Stimulated activated CD4-positive, alpha-beta T cell treated with anti-CD3 and anti-CD28 coated beads, TNF-alpha, amount 100 ng/mL, for 4 hours (primary cell): ENCODE results near the gene FOXE1.

Source experiments
- DNase-seq, 3 experiments: peaks; one replicate each; pipeline ENCODE4 v3.0.0-alpha.2; 2020; ENCODE audit warnings: low read depth in 3 of 3

The FOXE1 gene

DNA sequence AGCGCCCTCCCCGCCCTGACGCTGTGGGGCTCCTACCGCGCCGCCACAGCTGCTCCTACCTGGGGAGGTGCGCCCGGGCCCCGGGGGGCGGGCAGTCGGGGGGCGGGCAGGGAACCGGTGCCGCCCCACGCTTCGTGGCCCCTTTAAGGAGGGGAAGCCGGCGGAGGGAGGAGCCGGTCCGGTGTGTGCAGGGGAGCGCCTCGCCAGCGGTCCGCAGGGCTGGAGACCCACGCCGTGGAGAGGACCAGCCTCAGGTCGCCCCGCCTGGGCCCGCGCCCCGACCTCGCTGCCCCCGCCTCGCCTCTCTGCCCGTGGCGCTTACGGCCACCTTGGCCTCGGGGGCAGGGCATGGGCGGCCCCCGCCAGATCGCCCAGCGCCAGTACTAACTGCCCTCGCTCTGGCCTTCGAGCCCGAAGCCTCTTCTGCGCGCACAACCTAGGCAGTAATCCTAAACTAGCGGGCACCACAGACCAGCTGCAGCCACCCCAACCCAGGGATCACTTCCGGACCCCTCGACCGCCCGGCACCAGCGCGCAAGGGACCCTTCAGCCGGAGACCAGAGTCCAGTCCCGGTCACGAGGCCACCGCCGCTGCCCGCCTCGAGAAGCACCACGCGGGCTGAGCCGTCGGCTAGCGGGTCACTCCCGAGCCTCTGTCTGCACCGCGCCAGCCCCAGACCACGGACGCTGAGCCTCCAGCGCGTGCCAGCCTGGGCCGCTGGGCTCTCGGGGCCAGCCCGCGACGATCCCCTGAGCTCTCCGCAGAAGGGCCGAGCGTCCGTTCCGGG is at the start of gene FOXE1:
Gene FOXE1, plus strand, starts transcription at position 171 of the 788 bp plus-strand sequence. CDS start 689 bp downstream, outside the sequence.
- no peak for DNase-seq

DNA sequence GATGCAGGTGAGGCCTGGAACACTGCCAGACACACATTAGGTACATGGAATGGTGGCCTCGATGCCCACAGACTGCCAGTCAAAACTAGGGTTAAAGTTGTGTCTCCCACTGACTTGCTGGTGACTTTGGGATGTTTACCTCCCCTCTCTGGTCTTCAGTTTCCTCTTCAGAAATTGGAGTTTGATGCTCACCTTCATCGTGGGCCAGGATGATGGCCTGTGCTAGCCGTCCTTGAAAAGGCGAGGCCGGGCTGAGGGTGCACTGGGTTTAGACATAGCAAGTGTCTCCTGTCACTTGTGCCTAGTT is 49.0 kb upstream of the FOXE1 start:
- DNase-seq, result no peak

DNA sequence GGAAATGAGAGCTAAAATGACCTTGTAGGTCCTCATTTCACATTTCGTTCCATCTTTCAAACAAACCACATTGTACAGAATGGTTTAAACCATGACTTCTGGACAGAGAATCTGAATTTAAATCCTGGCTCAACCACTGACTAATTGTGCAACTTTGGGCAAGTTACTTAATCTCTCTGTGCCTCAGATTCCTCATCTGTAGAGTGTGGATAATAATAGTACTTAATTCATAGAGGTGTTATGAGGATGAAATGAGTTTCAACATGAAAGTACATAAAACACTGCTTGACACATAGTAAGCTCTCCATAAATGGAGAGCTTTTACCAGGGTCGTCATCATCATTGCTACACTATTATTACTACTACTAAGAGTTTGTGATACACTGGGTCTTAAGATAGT is 46.3 kb upstream of the FOXE1 start:
- no peak for DNase-seq

DNA sequence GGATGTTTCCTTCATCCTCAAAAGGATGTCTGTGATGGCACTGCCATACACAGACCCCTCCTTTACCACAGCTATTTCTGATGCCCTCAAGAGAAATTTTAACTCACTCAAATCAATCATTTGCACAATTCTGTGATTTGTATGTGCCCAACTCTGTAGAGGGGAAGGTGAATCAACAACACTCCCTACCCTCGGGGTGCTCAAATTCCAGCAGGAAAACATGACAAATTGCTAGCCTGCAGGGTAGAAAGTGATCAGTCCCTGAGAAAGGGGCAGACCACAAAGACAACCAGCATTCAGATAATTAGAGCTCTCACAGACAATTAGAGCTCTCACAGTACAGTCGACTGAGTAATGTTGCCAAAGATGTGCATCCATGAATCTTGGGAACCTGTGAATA is 45.3 kb upstream of the FOXE1 start:
- no peak for DNase-seq

DNA sequence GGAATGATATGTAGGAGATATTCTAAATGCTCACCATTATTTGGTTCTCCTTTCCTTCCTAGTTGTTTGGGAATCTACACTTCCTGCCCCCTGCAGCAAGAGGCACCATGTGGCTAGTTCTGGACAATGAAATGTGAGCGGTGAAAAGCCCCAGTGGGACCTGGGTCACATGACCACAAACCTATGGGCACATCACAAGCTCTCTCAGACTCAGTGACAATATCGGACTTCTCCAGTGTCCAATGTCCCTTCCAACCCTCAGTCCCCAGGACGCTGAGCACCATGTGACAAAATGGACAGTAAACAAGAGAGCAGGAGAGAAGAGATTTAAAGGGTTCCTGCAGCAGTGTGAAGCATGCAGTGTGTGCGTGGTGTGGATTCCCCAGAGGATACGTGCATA is 44.6 kb upstream of the FOXE1 start:
- DNase-seq, result no peak

DNA sequence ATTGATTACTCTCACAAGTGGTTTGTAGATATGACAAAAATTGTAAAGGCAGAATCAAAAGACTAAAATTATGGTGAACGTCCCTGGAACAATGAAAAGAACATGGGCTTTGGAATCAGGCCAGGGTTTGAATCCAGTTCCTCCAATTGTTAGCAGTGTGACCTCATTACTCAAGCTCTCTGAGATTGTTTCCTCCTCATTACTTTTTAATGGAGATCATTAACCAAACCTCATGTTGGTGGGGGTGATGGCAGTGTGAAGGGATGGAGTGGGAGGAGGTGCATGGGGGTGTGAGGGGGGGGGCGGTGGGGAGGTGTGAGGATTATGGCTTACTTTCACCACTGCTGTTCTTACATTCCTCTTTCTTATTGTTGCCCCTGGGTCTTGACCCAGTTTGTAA is 44.1 kb upstream of the FOXE1 start:
- DNase-seq, result no peak

DNA sequence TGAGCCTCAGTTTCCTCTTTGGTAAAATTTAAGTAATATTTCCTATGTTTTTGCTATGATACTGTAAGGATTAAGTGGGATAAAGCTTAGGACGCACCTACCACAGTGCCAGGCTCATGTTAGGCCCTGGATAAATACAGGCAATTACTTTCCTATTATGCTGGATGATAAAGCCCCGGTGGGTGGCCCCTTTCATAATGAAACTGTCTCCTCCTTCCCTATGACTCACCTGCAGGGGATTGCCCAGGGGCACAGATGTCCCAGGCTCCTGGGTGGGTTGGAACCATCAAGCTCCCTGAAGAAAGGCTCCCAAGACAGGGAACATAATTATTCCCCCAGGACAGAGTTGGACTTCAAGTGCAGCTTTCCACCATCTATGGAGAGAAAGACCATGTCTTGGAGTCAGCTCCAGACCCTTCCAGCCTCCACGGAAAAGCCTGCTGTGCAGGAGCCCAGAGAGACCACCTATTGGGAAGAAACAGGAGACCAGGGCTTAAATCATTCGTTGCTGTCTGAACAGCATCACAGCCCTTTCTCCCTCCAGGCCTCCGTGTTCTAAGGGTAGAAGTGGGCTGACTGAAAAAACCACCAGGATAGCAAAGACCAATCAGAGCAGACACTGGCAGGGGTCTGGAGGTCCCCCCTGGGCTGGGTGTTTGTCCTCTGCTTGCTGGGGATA is 43.2 kb upstream of the FOXE1 start:
- DNase-seq, result no peak

DNA sequence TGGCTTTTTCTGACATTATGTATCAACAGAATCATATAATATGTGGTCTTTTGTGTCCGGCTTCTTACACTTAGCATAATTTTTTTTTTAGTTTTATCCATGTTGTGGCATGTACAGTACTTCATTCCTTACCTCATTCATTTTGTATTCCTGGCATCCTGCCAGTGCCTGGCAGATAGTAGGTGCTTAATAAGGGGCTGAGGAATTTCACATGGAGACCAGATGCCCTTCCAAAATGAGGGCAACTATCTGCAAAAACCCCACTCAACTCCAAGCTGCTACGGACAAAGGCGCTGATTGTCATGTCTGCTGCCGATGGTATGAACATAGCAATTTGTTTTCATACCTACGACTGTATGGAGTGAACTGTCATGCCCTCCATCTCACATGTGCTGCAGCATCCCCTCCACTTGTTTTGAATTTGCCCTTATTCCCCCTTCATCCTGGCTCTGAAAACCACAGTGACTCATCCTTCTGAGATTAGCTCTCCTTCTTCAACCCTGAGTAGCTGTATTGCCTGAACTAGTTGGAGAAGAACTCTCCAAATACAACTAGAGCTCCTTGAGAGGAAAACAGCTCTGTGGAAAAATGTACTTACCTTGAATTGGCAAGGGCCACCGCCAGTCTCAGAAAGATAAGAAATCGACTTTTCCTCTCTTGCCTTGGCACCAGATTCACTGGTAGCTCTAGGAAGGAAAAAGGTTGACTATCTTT is 41.3 kb upstream of the FOXE1 start:
- DNase-seq, result no peak

DNA sequence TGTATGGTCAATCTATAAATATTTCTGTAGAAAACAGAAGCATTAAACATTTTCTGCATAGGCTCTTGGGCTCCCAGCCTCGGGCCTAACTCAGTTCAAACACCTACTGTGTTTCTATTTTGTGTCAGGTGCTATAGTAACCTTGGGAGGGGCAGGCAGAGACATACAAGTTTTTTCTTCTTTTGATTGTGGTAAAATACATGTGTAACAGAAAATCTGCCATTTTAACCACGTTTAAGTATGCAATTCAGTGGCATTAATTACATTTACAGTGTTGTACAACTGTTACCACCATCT is 40.8 kb upstream of the FOXE1 start:
- no peak for DNase-seq

DNA sequence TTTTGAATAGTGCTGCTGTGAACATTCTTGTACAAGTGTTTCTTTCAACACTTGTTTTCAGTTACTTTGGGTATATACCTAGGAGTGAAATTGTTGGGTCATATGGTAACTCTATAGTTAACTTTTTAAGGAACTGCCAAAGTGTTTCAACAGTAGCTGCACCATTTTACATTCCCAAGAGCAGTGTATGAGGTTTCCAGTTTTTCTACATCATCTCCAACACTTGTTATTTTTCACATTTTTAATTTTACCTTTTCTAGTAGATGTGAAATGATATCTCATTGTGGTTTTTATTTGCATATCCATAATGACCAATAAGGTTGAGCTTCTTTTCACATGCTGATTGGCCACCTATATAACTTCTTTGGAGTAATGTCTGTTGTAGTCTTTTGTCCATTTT is 40.0 kb upstream of the FOXE1 start:
- DNase-seq, result no peak

DNA sequence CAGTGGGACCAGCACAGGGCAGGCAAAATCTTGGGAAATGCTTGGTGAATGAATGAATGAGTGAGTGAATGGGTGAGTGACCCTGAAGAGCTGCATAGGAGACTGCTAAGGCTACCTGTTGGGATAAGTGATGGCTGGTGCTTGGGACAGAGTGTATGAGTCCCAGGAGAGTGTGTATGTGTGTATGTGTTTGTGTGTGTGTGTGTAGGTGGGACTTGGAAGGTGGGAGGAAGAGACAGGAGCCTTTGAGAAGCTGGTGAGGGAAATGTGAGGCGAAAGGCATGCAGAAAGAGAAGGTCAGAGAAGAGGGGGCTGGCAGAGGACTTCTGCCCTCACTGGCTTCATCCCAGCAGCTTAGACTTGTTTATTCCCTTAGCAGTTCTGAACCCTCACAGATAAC is 33.3 kb upstream of the FOXE1 start:
- no peak for DNase-seq

DNA sequence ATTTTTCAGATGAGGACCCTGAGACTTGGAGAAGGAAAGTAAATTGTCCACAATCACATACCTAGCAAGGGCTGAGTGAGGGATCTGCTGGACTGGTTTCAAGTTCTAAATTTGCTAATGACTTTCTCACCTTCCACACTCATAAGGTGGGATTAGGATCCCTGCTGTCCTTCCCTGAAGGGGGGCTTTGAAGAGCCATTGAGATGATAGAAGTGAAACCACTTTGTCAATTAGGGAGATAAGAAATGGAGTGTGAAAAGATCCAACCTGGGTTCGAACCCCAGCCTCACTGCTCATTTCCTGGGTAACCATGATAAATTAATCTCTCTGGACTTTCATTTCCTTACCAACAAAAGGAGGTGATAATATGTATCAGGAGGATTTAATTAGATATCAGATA is 32.7 kb upstream of the FOXE1 start:
- no peak for DNase-seq

DNA sequence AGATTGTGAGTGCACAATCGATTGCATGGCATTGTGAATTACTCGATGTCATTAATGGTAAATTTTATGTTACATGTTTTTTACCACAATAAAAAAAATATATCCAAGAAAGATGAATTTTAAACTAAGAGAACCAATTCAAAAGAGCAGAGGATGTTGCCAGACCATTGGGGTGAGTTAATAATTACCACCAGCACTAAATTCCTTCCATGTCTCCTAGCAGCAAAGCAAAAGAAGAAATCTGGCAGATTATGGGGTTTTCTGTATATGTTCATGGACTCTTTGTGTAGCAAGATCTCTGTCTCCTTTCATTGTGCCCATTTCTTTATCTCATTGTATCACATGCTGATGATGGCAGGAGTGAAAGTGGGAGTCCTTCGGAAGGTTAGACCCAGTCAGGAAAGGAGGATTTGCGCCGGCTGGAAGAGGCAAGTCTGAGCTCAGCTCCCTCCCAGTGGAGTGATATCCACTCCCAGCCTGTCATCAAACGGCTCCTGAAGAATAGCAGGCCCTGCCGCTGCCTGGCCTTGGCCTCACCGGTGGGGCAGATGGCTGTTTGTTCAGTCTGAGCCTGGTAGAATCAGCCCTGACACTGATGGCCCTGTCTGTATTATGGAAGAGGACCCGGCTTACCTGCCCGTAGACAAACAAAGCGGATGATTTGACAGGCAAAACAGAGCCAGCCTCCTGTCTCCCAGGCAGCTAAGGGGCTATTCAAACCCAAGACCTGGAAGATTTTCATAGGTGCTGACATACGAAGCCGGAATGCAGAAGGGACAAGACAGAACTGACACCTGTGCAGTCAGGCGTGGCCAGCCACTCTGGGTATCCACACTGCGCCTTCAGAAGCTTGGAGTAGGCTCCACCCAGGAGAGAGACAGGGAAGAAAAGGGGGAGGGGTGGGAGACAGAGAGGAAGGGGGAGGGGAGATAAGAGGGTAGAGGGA is 21.9 kb upstream of the FOXE1 start:
- DNase-seq, result no peak

DNA sequence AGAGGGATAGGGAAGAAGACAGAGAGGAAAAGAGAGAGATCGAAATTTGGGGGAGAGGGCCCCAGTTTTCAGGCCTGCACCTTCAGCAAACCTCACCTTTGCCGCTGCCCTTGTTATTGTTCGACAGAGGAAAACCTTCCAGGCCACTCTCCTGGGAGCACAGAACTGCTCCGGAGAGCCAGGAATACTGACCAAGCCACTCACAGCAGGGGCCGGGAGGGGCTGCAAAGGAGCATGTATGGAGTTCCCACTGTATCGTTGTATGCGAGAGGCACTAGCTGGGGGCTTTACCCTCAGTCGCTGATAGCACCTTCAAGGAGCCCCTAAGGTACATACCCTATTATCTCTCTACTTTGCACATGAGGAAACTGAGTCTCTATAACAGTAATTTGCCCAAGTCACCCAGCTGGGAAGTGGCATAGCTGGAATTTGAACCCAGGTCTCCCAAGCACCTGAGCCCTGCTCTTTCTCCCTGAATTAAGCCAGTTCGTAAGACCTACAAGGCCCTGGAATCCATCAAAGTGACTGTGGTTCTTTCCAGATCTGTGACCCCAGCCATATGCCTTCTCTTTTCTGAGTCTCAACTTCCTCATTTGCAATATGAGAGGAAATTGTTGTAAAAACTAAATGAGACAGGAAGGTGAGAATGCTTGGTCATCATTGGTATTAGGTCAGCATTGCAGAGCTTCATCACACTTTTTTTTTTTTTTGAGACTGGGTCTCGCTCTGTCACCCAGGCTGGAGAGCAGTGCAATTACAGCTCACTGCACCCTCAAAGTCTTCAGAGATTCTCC is 21.0 kb upstream of the FOXE1 start:
- DNase-seq, result no peak

DNA sequence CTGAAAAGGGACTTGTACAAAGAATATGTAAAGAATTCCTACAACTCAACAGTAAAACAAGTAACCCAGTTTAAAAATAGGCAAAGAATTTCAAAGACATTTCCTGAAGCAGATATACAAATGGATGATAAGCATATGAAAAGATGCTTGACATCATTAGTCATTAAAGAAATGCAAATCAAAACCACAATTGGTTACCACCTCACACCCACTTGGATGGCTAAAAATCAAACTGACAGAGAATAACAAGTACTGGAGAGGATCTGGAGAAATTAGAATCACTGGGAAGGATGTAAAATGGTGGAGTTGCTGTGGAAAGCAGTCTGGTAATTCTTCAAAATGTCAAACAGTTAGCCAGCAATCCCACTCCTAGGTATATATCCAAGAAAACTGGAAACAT is 12.5 kb upstream of the FOXE1 start:
- no peak for DNase-seq

DNA sequence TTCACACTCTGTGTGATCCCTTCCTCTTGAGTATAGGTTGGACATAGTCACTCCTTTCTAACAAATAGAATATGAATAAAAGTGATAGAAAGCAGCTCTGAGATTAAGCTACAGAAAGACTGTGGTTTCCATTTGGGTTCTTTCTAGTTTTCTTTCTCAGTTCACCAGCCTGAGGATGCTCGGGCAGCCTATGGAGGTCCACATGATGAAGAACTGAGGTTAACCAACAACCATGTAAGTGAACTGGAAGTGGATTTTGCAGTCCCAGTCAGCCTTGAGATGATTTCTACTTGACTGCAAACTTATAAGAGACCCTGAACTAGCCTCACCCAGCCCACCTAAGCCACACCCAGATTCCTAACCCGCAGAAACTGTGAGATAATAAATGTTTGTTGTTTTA is 10.1 kb upstream of the FOXE1 start:
- DNase-seq, result no peak

DNA sequence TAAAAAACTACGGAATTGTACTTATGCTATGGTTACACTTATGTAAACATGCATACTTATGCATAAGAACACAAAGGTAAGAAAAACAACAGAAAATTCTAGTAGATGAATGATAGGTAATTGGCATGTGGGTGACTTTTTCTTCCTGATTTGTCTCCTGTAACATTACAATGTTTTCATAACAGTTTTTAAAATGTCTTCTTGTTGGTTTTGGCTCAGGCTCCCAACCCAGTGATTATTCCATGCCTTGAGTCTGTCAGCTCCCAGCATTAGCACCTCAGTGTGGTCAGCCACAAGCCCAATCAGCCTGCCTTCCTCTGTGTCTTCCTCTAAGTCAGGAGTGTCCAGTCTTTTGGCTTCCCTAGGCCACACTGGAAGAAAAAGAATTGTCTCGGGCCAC is 7.9 kb upstream of the FOXE1 start:
- no peak for DNase-seq

DNA sequence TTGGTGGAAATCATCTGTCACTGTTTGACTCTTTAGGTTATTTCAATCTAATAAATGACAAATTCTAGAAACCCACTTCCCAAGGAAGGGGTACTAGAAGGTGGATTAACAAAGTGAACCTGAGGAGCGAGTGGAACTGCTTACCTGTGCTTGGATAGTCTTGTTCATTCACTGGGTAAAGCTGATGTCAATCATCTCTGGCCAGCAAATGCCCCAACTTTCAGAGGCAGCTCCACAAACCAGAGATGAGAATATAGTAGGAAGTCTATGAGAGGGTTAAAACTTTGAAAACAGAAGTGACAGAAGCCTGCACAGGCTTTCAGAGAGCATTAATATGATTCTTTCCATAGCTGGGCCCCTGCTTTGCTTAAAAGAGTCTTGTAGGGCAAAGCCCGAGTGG is 7.3 kb upstream of the FOXE1 start:
- no peak for DNase-seq

DNA sequence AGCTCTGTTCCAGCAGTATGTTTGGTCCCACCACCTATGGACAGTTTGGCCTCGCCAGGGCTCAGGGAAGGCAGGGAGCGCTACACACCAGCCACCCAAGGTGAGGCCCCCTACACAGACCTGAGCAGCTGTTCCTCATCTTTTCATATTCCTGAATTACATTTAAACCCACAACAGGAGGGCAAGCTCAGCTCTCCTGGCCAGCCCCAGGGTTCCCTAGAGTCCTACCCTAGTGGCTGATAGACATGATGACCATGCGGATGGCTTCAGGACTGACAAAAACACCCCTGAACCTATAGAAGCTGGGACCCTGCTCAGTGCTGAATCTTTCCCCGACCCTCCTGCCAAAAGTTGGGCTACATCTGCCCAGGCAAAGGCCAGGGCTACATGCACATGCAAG is 6.7 kb upstream of the FOXE1 start:
- no peak for DNase-seq

DNA sequence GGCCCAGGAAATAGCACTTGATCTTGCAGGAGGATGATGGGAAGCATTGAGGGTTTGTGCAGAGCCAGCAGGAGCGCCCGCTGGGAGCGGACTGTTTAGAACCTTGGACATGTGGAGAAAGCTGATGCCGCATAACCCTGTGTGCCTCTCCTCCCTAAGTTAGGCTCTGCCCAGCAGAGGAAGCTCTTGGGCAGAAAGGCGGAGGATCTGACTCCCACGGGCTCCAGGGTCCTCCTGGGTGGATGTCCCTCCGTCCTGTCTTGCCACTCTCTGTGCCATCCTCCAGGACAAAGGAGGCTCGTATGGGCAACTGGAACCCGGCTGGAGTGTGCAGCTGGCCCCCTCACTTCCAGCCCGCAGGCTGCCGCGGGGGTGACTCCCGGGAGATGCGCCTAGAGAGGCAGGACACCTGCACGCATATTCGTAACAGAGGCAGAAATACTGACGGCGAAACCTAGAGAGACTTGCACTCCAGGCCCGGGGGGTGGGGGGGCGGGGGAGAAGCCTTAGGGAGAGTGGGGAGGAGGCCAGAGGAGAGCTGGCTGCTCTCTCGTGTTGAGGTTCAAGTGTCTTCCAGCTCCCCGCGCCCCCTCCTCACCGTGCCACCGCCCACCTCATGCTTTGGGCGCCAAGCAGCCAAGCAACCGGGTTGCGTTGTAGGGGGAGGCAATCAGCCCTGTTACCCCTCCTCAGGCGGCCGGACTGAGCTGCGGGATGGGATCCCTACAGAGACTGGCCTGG is 5.4 kb upstream of the FOXE1 start:
- no peak for DNase-seq

DNA sequence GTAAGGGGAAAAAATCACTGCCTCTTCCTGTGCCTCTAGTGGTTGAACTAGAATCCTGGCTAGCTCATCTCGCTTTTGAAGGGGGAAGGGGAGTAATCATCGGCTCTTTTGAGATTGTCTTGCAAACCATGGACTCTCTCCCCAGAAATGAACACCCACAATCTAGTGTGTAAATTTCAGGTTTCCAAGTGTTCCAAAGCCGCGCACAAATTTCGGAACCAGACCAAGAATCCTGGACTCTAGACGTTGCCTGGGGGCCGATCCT is 4.9 kb upstream of the FOXE1 start:
- no peak for DNase-seq
